Fibroblast of skin of left quadriceps (primary cell): ENCODE results near the gene RESP18.
"Not testable (repeated sequence)": the region's sequence is repeated elsewhere in the genome, so short reads cannot be mapped to it uniquely, and the experiment has no call there.

Experiments
- DNase-seq, 2 experiments: peaks; one replicate each; pipeline ENCODE4 v3.0.0-alpha.2; 2013; ENCODE audit warnings: low read depth in 2 of 2

The RESP18 gene

DNA sequence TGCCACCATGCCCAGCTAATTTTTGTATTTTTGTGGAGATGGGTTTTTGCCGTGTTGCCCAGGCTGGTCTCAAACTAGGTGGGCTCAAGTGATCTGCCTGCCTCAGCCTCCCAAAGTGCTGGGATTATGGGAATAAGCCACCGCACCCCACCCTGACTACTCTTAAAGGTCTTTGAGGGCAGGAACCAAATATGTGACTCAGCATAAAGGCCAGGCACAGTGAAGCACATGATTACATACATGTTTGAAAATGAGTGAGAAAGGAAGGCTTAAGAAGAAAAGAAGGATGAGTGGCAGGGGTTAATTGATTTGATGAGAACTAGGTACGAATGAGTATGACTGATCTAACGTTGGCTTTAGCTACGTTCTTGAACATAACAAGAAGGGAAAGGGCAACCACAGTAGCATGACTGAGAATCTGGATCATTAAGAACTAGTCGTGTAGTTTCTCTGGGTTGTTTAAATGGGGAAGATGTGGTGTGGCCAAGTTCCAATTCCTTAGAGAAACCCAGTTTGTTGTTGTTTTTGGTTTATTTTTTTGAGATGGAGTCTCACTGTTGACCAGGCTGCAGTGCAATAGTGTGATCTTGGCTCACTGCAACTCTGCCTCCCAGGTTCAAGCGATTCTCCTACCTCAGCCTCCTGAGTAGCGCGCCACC is 6.8 kb downstream of the RESP18 start:
- no peak for DNase-seq

DNA sequence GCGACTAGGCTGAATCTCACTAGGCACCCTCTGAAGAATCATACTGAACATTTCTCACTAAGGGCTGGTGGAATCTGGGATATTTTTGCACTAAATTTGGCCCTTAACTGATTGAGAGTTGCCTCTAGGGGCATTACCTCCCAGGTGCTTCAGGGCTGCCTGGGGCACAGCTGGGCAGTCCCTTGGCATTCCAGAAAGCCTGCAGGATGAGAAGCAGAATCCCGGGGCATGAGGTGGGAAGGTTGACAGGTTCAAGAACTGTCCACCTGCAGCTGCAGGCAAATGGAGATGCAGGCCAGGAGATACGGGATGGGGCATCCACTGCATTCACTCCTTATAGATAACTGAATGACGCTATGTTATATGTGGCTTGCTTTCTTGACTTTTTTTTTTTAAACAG is 7.4 kb downstream of the RESP18 start:
- no peak for DNase-seq

DNA sequence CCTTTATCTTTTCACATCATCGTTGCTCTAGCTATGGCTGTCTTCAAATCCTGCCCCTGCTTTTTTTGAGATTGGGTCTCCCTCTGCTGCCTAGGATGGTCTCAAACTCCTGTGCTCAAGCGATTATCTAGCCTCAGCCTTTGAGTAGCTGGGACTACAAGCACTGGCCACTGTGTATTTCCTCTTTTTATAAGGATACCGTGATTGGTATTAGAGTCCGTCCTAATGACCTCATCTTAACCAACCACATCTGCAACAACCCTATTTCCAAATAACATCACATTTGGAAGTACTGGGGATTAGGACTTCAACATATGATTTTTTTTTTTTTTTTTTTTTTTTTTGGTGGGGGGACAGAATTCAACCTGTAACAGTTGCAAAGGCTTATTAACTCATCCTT is 9.1 kb downstream of the RESP18 start:
- no peak for DNase-seq

DNA sequence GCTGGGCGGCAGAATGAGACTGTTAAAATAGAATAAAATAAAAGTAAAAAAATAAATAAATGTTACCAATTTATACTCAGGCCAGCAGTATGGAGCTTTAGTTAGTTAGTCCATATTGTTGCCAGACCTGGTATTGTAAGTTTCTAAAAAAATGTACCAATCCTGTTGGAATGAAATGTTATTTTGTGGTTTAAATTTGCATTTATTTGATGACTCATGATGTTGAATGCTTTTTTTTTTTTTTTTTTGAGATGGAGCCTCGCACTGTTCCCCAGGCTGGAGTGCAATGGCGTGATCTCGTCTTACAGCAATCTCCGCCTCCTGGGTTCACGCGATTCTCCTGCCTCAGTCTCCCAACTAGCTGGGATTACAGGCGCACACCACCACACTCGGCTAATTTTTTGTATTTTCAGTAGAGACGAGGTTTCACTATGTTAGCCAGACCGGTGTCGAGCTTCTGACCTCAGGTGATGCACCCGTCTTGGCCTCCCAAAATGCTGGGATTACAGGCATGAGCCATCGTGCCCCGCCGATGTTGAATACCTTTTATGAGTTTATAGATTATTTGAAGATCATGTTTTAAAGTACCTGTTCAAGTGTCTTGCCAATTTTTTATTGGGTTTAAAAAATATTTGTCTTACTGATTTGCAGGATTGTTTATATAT is 17.6 kb downstream of the RESP18 start:
- peak; percentile 14 to 17 for DNase-seq

DNA sequence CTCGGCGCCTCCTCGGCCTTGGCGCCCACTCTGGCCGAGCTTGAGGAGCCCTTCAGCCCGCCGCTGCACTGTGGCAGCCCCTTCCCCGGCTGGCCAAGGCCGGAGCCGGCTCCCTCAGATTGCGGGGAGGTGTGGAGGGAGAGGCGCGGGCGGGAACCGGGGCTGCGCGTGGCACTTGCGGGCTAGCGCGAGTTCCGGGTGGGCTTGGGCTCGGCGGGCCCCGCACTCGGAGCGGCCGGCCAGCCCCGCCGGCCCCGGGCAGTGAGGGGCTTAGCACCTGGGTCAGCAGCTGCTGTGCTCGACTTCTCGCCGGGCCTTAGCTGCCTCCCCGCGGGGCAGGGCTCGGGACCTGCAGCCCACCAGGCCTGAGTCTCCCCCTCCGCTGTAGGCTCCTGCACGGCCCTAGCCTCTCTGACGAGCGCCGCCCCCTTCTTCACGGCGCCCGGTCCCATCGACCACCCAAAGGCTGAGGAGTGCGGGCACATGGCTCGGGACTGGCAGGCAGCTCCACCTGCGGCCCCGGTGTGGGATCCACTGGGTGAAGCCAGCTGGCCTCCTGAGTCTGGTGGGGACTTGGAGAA is 19.8 kb downstream of the RESP18 start:
- not testable (repeated sequence) for DNase-seq

DNA sequence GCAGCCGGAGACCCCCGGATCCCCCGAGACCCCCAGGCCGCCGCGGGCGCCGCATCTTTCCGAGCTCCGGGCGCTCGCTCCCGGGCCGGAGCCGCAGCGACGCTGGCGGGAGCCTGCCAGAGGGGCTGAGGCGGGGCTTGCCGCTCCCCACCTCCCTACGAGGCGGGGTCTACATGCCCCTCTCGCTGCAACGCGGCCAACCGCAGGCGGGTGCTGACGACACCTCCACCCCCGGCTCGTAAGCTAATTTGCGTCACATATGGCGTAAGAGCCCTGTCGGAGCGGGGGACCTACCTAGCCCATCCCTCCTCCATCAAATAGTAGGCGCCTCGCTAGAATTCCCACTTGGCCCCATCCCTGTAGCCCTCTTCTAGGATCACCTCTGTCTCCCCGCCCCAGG is 23.3 kb downstream of the RESP18 start, which contains the start of gene PTPRN:
TSS of gene PTPRN (minus strand) at position 124 of the 400 bp plus-strand sequence. CDS start at position 55, 69 bp downstream.
- peak; percentile 59 to 65 for DNase-seq

DNA sequence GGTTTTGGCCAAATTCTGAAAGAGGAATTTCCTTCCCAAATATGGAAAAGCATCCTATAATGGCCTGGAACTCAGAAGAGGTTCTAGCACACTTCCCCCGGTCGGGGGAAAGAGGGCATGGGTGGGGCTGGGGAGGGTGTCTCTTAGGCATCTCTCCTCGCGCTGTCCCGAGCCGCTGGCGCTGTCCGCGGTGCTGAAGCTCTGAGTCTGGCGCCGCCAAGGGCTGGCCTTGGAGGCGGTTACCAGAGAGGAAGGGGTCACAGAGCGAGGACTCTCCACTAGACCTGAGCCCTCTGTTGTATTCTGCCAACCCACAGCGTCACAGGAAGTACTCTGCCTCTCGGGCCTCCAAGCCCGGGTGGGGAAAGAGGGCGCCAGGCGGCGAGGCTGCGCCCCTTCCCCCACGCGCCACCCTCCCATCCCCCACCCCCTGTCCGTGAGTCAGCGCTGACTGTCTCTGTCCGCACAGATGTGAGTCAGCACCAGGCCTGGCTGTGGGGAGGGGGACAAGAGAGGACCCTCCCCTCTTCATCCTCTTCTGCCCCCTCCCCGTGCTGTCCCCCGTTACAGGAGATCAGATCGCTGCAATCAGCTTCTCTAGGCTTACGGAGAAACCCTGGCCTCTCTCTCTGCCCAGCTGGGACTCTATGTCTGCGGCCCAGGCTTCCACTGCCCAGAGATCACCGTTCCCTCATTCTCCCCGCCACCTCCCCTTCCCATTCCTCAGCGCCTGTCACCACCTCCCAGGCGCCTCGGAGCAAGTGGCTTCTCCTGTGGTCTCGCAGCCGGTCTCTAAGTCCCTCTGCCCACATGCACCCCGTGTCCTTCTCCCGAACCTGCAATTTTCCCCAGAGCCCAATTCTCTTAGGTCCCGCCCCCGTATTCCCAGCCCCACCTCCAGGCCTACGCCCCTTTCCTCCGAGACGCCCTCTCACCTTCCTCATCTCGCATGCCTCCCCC is 24.1 kb downstream of the RESP18 start:
- peak; percentile 46 to 51 for DNase-seq

DNA sequence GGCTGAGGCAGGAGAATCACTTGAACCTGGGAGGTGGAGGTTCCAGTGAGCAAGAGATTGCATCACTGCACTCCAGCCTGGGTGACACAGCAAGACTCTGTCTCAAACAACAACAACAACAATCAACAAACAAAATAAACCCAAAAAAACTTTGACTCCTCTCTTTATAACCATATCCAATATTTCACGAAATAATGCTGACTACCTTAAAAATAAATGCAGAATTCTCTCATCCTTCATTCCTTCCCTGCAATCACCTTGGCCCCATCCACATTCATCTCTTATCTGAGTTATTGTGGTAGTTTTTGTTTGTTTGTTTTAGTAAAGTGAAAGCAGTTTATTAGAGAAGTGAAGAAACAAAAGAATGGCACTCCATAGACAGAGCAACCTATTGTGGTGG is 26.5 kb downstream of the RESP18 start:
- no peak for DNase-seq

DNA sequence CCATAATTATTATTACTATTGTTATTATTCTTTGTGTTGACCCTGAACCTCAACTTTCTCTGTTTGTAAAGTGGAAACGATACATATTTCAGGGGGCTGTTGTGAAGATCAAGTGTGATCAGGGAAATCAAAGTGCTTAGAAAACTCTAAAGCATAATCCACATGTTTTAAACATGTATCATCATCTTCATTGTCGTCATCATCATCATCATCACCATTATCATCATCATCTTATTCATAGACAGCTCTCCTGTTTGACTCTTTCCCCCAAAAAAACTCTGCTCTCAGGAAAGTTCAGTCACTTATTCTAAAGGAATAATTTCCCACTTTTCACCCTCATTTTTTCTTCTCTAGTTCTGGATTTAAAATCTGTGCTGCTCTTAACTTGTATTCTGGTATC is 28.3 kb downstream of the RESP18 start:
- DNase-seq, result no peak

DNA sequence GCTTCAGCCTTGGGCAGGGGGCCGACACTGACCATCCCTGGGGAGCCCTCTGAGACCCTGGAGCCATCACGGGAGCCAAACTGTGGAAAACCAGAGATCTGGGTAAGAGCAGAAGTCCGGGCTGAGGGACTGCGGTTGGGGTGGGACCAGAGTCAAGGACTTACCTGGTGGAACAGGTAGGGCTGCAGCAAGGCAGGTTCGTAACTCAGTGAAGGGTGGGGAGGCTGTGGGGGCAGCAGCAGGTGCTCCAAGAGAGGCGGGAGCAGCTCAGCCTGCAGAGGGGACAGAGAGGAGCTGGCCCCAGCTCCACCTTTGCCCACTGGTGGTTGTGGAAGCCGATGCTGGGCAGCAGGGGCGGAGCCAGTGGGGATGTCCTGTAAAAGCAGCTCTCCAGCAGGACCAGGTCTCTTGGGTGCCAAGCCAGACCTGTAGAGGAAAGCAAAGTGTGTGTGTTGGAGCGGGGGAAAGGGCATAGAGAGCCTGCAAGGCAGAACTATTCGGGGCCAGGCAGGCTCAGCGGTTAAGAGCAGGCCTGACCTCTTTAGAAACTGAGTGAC is 30.1 kb downstream of the RESP18 start:
- DNase-seq, result no peak

DNA sequence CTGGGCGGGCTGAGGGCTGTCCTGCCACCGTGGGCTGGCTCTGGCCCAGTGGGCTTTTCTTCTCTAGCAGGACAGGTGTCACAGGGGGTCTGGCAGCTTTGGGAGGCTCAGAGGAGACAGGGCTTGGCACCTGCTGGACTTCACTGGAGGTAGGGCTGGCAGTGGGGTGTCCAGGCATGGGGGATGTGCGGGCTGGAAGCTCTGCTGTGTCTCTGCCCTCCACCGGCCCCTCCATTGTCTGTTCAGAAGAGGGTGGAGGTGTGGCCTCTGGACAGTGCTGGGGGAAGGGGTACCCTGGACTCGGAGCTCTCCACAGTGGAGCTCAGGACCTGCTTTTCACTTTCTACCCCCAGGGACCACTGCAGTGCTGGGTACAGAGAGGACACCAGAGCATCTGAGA is 32.5 kb downstream of the RESP18 start:
- no peak for DNase-seq

DNA sequence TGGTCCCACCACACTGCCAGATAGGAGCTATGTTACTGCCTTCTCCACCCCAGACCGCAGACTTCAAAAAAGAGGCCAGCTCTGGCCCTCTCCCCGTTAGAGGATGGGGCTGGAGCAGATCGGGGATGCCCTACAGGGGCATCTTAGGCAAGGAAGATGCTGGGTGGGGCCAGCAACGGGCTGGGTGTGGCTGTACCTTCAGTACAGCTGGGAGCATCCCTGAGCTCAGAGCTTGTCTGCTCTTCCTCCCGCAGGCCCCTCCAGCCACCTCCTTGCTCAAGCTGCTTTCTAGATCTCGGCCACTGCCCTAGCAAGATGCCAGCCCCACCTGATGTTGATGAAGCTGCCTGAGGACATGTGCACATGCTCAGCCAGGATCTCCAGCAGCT is 33.2 kb downstream of the RESP18 start:
- DNase-seq, result no peak

DNA sequence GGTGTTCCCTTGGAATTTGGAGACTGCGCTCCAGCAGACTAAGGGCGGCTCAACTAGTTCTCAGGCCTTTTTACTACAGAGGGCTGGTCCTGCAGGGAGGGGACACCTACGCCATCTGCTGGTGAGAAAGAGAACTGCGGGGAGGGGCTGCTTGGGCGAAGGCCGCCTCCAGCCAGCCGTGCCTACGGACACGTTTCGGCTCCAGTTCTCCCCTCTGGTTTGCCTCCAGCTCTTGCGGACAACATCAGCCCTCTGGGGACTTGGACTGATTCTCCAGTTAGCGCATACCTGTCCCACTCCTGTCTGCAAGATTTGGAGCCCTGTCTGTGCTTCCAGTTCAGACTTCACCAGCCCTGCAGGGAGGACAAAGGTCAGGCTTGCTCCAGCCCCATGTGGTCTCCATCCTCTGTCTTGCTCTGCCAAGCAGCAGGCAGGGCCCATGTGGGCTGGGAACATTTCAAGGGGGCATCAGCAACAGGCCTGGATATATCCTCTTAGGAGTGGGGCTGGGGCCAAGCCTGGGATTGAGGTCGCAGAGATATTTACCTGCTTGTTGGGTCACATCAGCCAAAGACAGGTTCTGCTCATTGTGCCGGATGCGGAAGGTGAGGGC is 33.7 kb downstream of the RESP18 start:
- DNase-seq, result peak in 1 of 2 experiments; percentile 42

DNA sequence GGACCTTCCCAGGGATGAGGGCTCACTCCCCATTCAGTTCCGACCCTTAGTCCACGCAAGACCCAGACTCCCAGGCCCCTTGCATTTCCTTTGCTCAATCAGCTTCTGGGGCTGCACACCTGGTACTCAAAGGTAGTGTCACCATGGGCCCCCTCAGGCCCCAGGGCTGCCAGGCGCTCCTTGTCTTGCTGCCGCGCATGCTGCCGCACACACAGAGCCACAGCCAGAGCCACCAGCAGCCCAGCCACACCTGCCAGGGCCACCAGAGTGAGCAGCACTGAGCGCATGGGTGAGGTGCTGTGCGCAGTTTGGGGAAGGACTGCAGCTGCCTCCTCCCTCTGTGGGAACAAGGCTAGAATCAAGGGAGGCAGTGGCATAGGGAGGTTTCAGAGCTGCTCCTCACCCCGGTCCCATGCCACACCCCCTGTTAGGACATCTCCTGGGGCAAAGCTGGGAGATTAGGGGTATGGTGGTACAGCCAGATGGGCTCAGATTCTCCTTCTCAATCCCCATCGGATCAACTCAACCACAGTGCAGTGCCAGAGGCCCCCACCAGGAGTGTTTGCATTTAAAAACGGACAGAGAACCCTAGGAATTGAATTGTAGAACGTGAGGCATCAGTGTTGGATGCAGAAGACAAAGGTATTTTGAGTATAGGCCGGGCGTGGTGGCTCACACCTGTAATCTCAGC is 34.6 kb downstream of the RESP18 start:
- no peak for DNase-seq

DNA sequence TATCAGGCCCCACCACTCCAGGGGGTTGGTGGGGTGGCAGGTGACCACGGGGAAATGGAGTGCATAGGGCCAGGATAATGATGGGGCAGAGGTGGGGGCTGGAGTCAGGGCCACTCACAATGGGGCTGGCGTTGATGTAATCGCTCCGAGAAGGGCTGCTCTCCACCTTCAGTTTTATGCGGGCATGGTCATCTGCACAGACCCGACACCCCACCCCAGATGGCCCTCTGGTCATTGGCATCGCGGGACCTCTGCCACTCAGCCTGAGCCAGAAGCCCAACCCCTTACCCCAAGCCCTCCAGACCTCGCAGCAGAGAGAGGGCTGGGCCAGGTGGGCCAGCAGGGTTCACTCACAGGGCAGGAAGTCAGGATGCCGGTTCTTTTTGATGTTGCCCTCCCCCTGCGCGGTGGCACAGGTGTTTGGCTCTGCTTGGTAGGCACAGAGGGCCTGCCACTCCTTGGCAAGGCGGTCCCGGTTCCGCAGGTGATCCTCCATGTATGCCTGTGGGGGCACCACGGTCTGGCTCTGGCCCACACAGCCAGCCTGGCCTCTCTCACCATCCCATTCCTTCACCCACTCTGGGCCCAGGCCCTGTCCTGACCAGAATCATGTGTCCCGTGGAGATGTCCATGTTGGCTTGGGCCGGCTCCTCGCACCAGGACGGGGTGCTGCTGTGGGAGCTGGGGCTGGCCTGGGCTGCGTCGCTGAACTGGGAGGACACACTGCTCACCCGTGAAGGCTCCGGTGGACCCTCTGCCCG is 35.7 kb downstream of the RESP18 start:
- no peak for DNase-seq

DNA sequence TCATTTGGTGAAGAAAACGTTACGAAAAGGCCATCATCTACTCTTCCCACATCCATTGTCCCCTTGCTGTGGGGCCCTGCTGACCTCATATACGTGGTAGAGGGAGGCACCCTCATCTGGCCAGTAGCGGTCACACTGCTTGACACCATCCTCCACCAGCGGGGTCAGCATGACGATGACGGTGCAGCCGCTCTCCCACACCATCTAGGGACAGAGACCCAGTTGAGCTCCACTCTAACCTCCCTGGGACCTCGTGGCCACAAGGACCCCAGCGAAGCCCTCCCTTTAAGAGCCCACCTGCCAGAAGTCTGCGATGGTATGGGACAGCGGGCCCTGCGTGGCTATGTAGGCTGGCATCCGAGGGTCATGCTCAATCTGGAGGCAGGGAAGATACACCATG is 36.4 kb downstream of the RESP18 start:
- DNase-seq, result no peak

DNA sequence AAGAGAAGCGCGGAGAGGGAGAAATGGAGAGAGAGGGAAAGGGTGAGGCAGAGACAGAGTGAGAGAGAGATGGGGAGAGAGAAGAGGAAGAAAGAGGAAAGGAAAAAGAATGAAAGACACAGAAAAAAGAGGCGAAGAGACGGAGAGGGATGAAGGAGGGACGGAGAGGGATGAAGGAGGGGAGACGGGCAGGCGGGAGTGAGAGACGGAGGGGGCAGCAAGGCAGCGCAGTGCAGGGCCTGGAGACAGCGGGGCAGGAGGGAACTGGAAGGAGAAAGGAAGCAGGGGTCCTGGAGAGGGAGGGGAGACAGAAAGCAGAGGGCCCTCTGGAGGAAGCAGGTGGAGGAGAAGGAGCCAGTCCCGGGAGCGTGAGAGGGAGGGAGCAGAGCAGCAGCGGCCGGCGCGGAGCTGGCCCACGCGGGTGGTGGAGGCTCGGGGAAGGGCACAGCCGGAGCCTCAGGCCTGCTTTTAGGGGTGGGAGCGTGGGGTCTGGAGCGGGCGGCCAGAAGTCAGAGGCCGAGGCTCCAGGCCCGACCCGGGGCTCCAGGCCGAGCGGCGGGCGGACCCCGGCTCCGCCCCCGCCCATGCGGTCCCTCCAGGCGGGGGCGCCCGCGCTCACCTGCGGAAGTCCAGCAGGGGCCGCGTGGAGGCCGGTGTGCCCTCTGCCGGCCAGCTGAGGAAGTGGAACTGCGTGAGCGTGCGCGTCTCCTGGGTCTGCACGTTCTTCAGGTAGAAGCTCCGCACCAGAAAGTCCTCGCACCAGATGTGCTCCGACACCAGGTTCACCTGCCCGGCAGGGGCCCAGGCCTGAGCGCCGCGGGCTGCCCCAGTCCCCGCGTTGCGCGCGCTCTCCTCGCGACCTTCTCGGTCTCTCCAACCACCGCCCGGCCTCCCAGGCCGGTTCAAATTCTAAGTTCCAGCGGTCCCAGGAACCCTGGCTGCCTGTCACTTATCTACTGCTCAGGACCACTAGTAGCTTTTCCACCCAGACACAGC is 37.9 kb downstream of the RESP18 start:
- DNase-seq, result peak; percentile 49

DNA sequence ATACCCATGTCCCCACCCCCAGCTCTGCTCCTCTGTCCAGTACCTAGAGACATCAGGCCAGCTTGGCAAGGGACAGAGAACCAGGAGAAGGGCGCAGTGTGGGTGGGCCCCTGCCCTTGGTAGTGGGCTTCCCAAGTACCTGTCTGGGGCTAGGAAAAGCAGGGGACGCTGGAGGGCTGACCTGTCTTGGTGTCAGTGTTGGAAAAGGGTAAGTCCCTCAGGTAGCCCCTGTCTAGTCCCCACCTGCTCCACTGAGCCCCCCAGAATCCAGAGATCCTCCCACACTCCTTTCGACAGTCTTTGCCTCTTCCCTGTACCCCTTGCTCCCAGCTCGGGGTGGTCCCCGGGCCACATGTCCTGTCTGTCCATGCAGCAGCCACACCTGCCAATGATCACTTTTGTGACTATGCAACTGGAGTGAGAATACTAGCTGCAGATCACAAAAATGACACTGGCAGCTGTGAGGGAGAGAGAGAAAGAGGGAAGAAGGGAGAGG is 38.8 kb downstream of the RESP18 start:
- DNase-seq, result no peak

DNA sequence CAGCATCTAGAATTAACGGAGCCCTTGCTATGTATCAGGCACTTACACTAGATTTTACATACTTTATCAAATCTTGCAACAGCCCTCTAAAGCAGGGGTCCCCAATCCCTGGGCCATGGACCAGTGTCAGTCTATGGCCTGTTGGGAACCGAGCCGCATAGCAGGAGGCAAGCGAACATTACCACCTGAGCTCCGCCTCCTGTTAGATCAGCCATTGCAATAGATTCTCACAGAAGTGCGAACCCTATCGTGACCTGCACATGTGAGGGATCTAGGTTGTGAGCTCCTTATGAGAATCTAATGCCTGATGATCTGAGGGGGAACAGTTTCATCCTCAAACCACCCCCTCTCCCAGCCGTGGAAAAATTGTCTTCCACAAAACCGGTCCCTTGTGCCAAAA is 39.9 kb downstream of the RESP18 start:
- DNase-seq, result no peak
